ENCODE data around the gene CD180.
"Not testable (repeated sequence)": the region's sequence is repeated elsewhere in the genome, so short reads cannot be mapped to it uniquely, and the experiment has no call there.

The CD180 gene

DNA sequence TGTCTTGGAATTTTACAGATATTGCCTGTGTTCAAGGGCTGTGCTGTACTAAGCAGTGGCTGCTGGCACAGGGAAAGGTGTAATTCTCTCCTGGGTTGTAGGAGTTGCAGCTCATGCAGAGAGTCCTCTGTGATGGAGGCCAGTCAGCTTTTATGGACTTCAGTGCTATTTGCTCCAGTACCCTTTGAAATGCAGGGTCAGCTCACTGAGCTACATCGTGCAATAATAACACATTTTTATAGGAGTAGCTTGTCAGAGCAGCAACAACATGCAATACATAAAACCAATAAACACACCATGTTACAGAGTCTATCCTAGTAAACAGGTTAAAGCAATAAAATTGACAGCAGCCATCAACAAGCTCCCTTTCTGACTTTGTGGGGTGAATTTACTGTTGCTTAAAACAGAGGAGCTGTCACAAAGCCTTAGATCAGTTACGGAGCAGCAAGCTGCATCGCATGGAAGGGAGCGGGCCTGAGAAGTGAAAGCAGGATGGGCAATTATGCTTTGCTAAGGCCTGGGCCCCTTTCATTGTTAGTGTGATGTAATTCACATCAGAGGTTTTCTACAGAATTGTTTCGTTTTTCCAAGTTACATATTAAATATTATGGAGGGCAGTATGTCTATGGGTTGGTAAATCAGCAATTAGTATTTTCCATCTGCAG is 16.8 kb downstream of the CD180 start:
- TF ChIP-seq, protein P1, sequence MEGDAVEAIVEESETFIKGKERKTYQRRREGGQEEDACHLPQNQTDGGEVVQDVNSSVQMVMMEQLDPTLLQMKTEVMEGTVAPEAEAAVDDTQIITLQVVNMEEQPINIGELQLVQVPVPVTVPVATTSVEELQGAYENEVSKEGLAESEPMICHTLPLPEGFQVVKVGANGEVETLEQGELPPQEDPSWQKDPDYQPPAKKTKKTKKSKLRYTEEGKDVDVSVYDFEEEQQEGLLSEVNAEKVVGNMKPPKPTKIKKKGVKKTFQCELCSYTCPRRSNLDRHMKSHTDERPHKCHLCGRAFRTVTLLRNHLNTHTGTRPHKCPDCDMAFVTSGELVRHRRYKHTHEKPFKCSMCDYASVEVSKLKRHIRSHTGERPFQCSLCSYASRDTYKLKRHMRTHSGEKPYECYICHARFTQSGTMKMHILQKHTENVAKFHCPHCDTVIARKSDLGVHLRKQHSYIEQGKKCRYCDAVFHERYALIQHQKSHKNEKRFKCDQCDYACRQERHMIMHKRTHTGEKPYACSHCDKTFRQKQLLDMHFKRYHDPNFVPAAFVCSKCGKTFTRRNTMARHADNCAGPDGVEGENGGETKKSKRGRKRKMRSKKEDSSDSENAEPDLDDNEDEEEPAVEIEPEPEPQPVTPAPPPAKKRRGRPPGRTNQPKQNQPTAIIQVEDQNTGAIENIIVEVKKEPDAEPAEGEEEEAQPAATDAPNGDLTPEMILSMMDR (IDR thresholded peaks at IDR 0.05; ENCODE audit: insufficient read depth, low read length, poor library complexity, severe bottlenecking), result no peak
- H3K27me3 ChIP-seq (replicated peaks; ENCODE audit: control insufficient read depth, insufficient read depth, low read length), result no peaks in the 10 kb centered on the region
- H3K4me3 ChIP-seq (replicated peaks; ENCODE audit: low read depth, low read length), result no peak overlapping the region
- no peak for DNase-seq (ENCODE audit: extremely low read depth, insufficient read length)
- H3K36me3 ChIP-seq (ENCODE audit: control insufficient read depth, insufficient read depth, low read length), result no peaks in the 10 kb centered on the region

DNA sequence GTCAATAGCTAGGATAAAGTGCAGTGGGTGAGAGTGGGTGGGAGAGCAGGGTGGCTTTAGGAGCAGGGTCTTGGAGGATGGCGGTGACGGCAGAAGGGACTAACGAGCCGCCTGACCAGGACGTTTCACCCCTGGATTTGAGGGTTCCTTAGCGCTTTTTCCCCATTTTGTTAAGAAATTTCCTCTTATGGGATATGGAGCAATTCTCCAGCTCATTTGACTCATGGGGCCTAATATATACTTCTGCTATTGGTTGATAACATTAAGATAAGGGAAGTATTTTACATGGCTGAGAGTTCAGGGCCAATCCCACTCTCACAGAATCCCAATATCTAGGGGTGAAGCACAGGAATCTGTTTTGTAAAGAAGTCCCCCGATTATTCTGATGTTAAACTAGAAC is 17.6 kb downstream of the CD180 start:
- no peaks in the 10 kb centered on the region for H3K27me3 ChIP-seq (replicated peaks; ENCODE audit: control insufficient read depth, insufficient read depth, low read length)
- DNase-seq (ENCODE audit: extremely low read depth, insufficient read length), result no peak
- TF ChIP-seq, protein P1 (IDR thresholded peaks at IDR 0.05; ENCODE audit: insufficient read depth, low read length, poor library complexity, severe bottlenecking), result no peak
- no peaks in the 10 kb centered on the region for H3K36me3 ChIP-seq (ENCODE audit: control insufficient read depth, insufficient read depth, low read length)
- no peak overlapping the region for H3K4me3 ChIP-seq (replicated peaks; ENCODE audit: low read depth, low read length)

DNA sequence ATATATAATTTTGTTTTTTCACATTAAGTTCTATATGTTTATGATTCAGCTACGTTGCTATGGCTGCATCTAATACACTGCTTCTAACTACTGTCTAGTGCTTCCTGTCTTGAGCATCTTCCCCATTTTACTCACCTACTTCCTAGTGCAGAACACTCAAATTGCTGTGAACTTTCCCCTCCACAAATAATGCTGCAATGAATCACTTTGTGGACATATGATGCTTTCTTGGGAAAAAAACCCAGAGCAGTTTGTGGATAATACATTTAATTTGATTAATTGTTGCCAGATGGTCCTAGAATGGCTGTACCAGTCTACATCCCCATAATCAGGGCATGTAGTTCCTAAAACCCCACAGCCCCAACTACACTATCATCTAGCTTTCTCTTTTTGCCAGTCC is 18.5 kb downstream of the CD180 start:
- Histone ChIP-seq H3K36me3 (ENCODE audit: control insufficient read depth, insufficient read depth, low read length) (no peaks in the 10 kb centered on the region), H3K4me3 (replicated peaks; ENCODE audit: low read depth, low read length) (no peak overlapping the region), H3K27me3 (replicated peaks; ENCODE audit: control insufficient read depth, insufficient read depth, low read length) (no peaks in the 10 kb centered on the region)
- DNase-seq (ENCODE audit: extremely low read depth, insufficient read length), result no peak
- TF ChIP-seq, protein P1 (IDR thresholded peaks at IDR 0.05; ENCODE audit: insufficient read depth, low read length, poor library complexity, severe bottlenecking), result no peak

DNA sequence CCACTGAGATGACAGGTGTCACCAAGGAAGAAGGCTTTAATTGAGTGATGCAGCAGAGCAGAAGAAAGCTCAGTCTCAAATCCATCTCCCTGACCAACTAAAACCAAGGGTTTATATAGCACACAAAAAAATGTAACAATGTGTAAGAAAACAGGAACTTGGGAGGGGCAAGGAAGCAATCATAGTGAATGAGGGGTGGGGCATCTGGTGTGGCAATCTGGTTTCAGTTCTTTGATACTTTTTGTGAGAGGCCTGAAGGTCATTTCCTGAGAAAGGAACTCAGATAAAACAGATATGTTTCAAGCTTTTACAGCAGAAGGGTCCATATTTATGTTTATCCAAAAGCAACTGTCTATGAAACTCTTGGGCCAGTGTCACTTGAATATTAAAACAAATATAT is 19.7 kb downstream of the CD180 start:
- Histone ChIP-seq H3K36me3 (ENCODE audit: control insufficient read depth, insufficient read depth, low read length) (no peaks in the 10 kb centered on the region), H3K4me3 (replicated peaks; ENCODE audit: low read depth, low read length) (no peak overlapping the region), H3K27me3 (replicated peaks; ENCODE audit: control insufficient read depth, insufficient read depth, low read length) (no peaks in the 10 kb centered on the region)
- TF ChIP-seq, protein P1 (IDR thresholded peaks at IDR 0.05; ENCODE audit: insufficient read depth, low read length, poor library complexity, severe bottlenecking), result no peak
- no peak for DNase-seq (ENCODE audit: extremely low read depth, insufficient read length)

DNA sequence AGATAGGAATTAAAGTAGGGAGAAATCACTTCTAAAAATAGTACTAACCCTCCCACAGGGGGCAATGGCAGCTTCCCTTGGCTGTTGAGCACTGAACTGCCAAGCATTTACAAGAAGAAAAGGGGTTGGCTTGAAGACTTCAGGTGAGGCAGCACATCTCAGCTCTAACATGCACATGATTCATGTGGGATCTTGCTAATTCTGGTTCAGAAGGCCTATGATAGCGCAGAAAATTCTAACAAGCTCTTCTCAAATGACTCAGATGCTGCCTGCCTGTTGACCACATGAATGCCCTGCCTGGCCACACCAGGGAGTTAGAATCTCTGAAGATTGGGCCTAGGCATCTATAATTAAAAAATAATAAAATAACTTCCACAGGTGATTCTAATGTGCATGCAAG is 22.6 kb downstream of the CD180 start:
- no peak overlapping the region for H3K4me3 ChIP-seq (replicated peaks; ENCODE audit: low read depth, low read length)
- H3K36me3 ChIP-seq (ENCODE audit: control insufficient read depth, insufficient read depth, low read length), result no peaks in the 10 kb centered on the region
- TF ChIP-seq, protein P1 (IDR thresholded peaks at IDR 0.05; ENCODE audit: insufficient read depth, low read length, poor library complexity, severe bottlenecking), result no peak
- no peak for DNase-seq (ENCODE audit: extremely low read depth, insufficient read length)
- no peaks in the 10 kb centered on the region for H3K27me3 ChIP-seq (replicated peaks; ENCODE audit: control insufficient read depth, insufficient read depth, low read length)

DNA sequence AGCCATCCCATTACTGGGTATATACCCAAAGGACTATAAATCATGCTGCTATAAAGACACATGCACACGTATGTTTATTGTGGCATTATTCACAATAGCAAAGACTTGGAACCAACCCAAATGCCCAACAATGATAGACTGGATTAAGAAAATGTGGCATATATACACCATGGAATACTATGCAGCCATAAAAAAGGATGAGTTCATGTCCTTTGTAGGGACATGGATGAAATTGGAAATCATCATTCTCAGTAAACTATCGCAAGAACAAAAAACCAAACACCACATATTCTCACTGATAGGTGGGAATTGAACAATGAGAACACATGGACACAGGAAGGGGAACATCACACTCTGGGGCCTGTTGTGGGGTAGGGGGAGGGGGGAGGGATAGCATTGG is 23.2 kb downstream of the CD180 start:
- H3K4me3 ChIP-seq (replicated peaks; ENCODE audit: low read depth, low read length); H3K27me3 ChIP-seq (replicated peaks; ENCODE audit: control insufficient read depth, insufficient read depth, low read length); H3K36me3 ChIP-seq (ENCODE audit: control insufficient read depth, insufficient read depth, low read length); DNase-seq (ENCODE audit: extremely low read depth, insufficient read length): not testable (repeated sequence)

Data from GM06990 (cell line).